ENCODE data around the gene NEK11.
A peak's percentile ranks its signal among the peaks of the same experiment; 100 is the strongest.
"Not testable (repeated sequence)": the region's sequence is repeated elsewhere in the genome, so short reads cannot be mapped to it uniquely, and the experiment has no call there.

NEK11 gene

DNA sequence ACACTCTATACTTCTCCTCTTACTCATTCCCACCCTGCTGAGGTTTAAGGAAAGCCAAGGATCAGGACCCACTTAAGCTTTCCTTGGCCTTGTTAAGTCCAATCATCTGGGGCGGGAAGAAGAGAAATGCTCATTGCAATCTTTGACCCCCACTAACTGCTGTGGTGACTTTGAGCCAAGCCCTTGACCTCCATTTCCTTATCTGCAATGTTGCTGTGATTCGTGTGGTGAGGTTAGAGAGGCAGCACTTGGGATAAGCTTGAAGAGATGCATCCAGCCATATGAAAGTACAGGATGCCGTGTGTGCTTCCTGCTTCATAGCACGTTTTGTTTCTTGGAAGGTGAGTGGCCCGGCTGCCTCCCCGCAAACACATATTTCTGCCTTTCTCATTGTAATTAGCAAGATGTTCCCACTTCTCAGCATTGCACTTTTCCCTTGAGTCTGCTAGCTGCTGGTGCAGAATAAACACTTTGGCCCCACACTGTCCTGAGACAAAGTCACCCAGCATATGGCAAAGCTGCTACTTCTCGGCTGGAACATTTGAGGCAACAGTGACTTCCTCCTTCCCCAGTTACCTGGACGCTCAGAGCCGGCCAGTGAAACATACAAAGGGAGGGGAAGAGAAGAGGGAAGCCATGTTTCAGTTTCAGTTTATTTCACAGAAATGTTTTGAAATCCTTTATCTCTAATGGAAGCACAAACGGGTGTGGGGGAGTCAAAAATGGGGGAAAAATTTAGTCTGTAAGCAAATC lies 344.4 kb downstream of the NEK11 start:
- FAIRE-seq = no peak

DNA sequence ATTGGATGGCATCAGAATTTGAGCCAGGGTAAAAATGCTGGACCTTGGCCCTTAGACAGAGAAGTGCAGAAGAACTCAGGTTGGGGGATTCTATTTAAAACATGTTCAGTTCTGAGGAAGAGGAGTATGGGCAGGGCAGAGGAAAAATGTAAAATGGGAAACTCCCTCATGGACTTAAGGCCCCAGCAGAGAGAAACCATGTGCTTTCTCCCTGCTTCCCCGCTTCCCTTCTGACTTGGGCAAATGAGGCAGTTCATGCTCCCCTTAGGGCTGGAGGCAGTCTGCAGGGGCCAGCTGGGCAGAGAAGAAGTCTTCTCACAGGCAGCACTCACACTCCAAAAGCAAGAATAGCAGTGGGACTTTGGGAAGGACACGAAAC lies 345.0 kb downstream of the NEK11 start:
- FAIRE-seq = no peak

DNA sequence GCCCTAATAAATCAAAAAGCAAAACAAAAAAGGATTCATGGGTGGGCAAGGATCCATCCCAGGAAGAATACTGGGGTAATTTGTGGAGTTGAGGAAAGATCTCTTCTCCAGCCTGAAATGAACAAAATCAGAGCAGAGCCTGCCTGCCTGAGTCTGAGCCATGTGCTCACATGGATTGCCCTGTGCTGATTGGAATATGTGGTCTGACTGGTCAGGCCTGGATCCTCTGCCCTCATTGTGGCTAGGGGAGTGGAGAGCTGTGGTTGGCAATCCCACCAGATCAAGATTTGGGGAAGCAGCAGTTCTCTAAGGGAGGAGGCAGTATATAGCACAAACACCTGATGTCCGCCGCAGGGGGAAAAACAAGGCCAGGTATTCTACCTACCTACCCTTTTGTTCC lies 348.1 kb downstream of the NEK11 start:
- no peak for FAIRE-seq

DNA sequence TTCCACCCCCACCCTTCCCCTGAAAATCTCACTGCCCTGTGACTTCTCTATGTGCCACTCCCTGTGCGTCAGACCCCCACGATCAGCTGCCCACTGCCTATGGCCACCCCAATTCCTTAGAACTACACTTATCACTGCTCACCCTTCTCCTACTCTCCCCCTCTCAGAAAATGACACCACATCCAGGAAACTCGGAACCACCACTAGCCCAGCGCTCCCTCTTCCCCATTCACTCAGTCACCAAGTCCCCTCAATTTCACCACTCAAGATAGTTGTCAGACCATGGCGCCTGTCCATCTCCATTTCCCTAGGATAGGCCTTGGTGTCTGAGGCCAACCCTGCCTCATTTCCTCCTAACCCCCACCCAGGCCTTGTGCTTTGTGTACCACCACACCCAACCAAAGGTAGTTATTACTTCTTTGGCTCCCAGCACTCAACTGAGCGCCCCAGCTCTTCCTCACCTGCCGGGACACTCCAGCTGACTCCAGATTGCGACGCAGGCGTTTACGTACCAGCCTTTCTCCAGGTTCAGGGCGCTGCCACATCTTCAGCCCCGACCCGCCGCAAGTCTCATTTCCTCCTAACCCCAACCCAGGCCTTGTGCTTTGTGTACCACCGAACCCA lies 354.3 kb downstream of the NEK11 start:
- not testable (repeated sequence) for FAIRE-seq

DNA sequence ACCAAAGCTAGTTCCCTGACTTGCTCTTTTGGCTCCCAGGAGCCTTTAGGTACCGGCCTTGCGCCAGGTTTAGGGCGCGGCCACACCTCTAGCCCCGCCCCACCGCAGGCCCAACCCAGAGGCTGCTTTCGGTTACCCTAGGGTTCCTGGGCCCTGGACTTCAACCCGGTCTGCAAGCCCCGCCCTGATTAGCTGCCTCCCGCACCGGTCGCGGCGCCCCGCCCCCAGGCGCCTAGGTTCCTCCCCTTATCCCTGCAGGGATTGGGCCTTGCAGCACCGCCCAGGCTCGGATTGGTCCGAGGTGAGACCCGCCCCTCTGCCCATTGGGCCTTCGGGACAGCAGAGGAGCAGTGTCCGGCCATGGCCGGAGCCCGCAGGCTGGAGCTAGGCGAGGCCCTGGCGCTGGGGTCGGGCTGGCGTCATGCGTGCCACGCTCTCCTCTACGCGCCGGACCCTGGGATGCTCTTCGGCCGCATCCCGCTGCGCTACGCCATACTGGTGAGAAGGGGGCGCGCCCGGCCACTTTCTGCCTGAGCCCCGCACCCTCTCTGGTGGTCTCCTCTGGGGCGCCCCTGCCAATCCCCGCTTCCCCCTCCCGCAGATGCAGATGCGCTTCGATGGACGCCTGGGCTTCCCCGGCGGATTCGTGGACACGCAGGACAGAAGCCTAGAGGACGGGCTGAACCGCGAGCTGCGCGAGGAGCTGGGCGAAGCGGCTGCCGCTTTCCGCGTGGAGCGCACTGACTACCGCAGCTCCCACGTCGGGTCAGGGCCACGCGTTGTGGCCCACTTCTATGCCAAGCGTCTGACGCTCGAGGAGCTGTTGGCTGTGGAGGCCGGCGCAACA lies 355.0 kb downstream of the NEK11 start, which contains the start of gene NUDT16:
TSS of gene NUDT16 (plus strand) at position 330 of the 847 bp plus-strand sequence. CDS start at position 361, 31 bp downstream.
- FAIRE-seq = peak; percentile 99

DNA sequence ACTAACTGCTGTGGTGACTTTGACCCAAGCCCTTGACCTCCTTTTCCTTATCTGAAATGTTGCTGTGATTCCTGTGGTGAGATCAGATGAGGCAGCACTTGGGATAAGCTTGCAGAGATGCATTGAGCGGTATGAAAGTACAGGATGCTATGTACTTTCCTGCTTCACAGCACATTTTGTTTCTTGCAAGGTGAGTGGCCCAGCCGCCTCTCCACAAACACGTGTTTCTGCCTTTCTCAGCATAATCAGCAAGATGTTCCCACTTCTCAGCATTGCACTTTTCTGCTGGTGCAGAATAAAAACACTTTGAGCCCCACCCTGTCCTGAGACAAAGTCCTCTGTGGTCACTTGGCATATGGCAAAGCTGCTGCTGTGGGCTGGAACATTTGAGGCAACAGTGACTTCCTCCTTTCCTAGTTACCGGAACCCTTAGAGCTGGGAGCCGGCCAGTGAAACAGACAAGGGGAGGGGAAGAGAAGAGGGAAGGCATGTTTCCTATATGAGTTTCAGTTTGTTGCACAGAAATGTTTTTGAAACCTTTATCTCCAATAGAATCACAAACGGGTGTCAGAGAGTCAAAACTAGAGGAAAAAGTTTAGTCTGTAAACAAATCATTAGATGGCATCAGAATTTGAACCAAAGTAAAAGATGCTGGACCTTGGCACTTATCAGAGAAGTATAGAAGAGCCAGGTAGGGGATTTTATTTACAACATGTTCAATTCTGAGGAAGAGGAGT lies 359.9 kb downstream of the NEK11 start:
- no peak for FAIRE-seq

DNA sequence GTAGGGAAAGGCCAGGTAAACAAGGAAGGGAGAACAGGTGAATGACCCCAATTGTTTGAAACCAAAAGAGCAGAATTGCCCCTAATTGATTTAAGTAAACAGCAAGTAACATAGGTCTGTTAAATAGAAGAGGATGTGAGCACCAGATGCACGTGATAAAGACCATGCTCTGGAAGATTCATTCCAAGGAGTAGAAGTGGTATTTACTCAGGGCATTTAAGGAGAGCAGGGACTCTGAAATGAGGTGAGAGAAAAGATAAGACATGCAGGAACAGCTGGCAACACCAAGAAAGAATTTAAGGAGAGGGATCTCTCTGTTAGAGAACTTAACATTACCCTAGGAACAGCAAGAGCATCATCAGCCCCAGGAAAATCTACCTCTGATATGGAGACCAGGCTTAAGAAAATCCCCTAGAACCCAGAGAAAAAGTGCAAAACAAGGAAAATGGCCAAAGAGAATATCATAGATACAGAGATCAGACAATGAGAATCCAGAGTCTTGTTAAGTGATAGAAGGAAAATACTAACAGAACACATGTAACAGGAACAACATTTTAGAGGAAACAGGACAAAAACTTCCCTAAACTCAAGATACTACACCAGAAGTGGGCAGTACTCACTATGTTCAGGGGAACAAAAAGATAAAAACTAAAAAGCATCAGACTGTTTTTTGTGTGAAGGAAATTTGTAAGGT lies 361.3 kb downstream of the NEK11 start:
- no peak for FAIRE-seq

DNA sequence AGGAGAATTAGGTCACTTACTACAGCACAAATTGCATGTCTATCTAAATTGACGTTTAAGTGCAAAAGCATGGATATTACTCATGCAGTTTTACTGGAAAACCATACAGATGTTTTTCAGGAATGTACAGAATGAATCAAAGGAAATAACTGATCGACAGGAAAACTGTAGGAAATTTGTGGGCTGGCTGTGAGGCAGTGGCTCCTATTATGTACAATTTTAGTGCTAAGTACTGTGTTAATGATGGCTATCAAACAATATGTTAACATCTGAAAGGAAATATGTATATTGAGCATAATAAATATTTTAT lies 361.8 kb downstream of the NEK11 start:
- FAIRE-seq = no peak

DNA sequence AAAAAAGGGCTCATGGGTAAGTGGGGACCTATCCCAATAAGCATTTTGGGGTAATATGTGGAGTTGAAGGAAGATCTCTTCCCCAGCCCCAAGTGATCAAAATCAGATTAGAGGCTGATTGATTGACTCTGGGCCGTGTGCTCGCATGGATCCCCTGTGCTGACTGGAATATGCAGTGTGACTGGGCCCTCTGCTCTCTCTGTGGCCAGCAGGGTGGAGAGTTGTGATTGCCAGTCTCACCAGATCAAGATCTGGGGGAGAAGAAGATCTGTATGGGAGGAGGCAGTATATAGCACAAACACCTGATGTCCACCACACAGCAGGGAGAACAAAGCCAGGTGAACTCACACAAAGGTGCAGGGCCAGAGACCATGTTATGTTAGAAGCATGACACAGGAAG lies 363.7 kb downstream of the NEK11 start:
- no peak for FAIRE-seq

DNA sequence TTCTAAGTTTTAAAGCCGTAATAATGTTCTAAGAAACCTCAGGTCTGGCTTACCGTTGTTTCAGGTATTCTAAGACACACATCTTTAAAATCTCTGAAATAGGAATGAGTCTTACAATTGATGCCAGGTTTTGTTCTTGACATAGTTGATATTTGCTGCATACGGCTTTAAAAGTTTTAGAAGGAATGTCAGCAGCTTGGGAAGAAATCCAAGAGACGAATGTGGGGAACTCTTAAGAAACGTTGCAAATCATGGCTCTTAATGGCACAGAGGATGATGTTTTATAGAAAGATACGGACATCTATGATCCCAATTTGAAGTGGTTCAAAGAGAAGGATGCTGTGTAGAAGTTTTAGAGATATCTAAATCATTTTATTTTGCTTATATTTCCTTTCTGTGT lies 366.4 kb downstream of the NEK11 start:
- FAIRE-seq = no peak

DNA sequence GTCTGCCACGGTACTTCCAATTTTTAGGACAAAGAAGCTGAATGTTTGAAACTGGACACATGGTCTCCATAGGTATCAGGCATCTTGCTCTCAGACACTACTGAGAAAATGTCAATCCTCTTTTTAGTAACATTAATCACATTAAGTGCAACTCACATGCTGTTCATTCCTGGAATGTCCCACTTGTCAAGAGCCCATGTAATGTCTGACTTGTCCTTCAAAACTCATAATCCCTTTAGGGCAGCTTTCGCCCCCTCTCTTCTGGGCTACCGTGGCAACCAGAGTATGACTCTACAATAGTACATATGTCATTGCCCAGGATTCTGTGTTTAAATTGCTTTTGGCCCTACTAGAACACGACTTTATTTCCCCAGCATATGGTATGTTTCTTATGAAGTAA lies 367.2 kb downstream of the NEK11 start:
- FAIRE-seq = no peak

DNA sequence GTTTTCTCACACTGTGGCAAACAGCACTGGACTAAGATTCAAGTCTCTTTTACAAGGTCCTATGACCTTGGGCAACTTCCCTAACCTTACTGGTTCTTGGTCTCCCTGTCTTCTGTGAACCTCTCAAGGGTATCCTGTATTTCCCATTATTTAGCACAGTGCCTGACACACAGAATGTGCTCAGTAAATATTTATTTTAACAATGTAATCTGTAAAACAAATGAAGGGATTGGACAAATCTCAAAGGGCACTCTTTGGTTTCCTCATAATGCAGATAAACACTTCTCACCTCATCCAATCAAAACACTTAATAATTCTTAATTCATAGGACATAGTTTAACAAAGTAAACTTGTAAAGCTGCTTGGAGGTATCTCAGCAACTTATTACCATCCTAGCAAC lies 367.7 kb downstream of the NEK11 start:
- FAIRE-seq = no peak

DNA sequence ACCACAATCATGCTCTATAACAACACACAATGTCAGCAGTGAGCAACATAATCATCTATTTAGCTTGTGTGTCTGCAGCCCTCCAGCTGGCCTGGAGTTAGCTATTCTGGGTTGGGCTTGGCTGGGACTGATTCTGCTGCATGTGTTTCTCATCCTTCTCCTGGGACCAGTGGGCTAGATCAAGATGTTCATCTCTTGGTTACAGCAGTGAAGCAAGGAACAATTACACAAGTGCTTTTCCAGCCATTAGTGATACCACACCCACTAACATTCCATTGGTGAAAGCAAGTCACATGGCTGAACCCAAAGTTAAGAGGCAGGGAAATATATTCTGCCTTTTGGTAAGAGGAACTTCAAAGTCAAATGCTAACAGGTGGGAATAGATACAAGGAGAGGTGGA lies 369.5 kb downstream of the NEK11 start:
- no peak for FAIRE-seq

DNA sequence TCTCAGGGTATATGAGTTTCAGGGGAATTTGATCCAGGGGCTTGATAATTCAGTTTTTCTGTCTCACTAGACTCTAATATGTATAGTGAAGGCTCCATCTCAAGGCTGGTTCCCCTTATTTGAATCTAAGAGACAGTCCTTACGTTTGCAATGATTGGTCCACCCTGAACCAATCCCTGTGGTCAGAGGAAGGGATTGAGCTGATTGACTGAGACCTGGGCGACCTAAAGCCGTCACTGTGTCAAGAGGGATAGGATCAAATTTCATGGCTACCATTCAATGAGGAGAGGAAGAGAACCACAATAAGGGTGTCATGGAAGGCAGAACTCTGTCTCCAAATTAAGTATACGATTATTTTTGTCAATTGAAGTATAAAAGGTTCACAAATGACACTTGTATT lies 371.2 kb downstream of the NEK11 start:
- no peak for FAIRE-seq

Measured in endometrium (tissue), 2 donors.